Ectodermal cell (in vitro differentiated cells): ENCODE data around the gene SERGEF.
A peak's percentile ranks its signal among the peaks of the same experiment; 100 is the strongest.

Experiments used
- H3K27ac ChIP-seq: 2 replicates; pipeline ENCODE4 v1.7.0; 2013; ENCODE audit warnings: mild to moderate bottlenecking, low read depth, low read length; ENCODE audit not compliant: insufficient read depth, poor library complexity, severe bottlenecking
- H3K27me3 ChIP-seq: 2 replicates; pipeline ENCODE4 v1.7.0; 2013; ENCODE audit warnings: mild to moderate bottlenecking, low read length; ENCODE audit not compliant: insufficient read depth, control insufficient read depth, poor library complexity, severe bottlenecking
- H3K36me3 ChIP-seq: one replicate; pipeline ENCODE4 v1.7.0; 2013; ENCODE audit warnings: low read length; ENCODE audit not compliant: control insufficient read depth, insufficient read depth
- H3K4me1 ChIP-seq: one replicate; pipeline ENCODE4 v1.7.0; 2013; ENCODE audit warnings: low read length; ENCODE audit not compliant: control insufficient read depth, insufficient read depth
- H3K4me3 ChIP-seq: 2 replicates; pipeline ENCODE4 v1.7.0; 2013; ENCODE audit warnings: low read depth, low read length, control low read depth; ENCODE audit not compliant: insufficient read depth
- H3K9me3 ChIP-seq: 2 replicates; pipeline ENCODE4 v1.7.0; 2013; ENCODE audit warnings: mild to moderate bottlenecking, low read length, moderate library complexity; ENCODE audit not compliant: control insufficient read depth
- WGBS, 2 experiments: methylation state at CpG; one replicate each; pipeline ENCODE4 v1.1.7; 2013; ENCODE audit warnings: missing lambda C conversion rate in 2 of 2; 5-methylcytosine and 5-hydroxymethylcytosine counted together

SERGEF gene

DNA sequence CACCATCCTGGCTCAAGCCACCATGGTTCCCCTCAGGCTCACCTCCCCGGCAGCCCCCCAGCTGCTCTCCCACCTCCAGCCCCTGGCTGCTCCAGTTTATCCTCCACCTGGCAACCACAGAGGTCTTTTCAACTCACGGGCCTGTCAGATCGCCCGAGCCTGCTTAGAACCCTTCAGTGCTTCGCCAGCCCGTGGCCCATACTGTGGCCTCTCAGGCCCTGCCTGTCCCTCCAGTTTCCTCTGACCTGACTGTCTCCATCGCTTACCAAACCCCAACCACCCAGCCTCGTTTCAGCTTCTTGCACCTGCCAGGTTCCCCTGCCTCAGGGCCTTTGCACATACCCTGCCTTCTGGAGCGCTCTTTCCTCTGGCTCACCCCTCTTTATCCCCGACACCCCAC lies 271.4 kb downstream of the SERGEF start:
- no peak overlapping the region for H3K4me3 ChIP-seq
- no peaks in the 10 kb centered on the region for H3K9me3 ChIP-seq
- no peaks in the 10 kb centered on the region for H3K36me3 ChIP-seq
- WGBS, 2 experiments: 92 to 95% methylated on average over 10 of the region's 10 CpGs
- no peak overlapping the region for H3K27ac ChIP-seq
- H3K27me3 ChIP-seq: peaks cover 26% of the 10 kb centered on the region
- peaks cover 26% of the 10 kb centered on the region for H3K4me1 ChIP-seq

DNA sequence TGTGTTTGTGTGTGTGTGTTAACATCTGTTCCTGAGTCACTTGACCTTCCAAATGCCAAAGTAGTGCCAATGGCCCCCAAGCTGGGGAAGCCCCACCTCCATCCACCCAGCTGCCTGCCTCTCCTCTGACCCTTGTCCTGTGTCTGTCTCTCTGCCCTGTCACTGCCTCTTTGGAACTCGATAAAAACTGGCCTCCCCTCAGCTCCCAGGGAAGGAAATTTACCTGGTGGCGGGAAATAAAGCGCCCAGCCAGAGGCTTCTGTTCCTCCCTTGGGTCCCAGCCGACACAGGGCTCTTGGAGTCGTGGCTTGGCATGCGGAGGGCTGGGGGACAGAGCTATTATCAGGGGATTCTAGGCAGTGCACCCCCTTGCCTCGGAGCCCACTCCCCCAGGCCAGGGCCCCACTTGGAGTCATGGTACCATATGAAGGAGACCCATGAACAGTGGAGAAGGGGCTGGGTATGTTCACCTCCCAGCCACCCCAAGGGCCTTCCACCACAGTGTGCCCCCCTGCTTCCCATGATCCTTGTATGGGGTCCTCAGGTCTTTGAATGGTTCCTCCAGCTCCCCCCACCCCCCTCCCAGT lies 272.1 kb downstream of the SERGEF start:
- no peaks in the 10 kb centered on the region for H3K36me3 ChIP-seq
- WGBS, 2 experiments: 84 to 86% methylated on average over 7 of the region's 7 CpGs
- H3K9me3 ChIP-seq: no peaks in the 10 kb centered on the region
- peaks cover 34% of the 10 kb centered on the region for H3K27me3 ChIP-seq
- H3K4me1 ChIP-seq: peaks cover 26% of the 10 kb centered on the region
- no peak overlapping the region for H3K27ac ChIP-seq
- no peak overlapping the region for H3K4me3 ChIP-seq

DNA sequence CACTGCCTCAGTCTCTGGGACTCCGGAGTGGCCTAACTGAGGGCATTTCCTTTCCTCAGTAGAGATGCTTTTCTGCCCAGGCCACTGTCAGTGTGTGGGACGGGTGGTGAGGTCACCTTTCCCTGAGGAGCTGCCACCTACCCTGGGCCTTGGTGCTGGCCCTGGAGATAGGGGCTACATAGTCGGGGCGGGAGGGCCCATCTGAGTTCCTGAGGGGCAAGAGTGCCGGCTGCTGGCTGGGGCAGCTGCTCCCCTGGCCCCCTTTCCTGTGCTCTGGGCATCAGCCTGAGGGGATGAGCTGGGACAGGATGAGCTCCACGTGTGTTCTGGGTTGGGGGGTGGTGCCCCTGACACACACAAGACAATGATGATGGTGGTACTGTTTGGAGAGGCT lies 272.9 kb downstream of the SERGEF start:
- no peak overlapping the region for H3K4me3 ChIP-seq
- no peak overlapping the region for H3K27ac ChIP-seq
- H3K4me1 ChIP-seq: peaks cover 26% of the 10 kb centered on the region
- H3K36me3 ChIP-seq: no peaks in the 10 kb centered on the region
- H3K9me3 ChIP-seq: no peaks in the 10 kb centered on the region
- 78 to 83% methylated on average over 6 of the region's 6 CpGs for WGBS, 2 experiments
- H3K27me3 ChIP-seq: peaks cover 42% of the 10 kb centered on the region

DNA sequence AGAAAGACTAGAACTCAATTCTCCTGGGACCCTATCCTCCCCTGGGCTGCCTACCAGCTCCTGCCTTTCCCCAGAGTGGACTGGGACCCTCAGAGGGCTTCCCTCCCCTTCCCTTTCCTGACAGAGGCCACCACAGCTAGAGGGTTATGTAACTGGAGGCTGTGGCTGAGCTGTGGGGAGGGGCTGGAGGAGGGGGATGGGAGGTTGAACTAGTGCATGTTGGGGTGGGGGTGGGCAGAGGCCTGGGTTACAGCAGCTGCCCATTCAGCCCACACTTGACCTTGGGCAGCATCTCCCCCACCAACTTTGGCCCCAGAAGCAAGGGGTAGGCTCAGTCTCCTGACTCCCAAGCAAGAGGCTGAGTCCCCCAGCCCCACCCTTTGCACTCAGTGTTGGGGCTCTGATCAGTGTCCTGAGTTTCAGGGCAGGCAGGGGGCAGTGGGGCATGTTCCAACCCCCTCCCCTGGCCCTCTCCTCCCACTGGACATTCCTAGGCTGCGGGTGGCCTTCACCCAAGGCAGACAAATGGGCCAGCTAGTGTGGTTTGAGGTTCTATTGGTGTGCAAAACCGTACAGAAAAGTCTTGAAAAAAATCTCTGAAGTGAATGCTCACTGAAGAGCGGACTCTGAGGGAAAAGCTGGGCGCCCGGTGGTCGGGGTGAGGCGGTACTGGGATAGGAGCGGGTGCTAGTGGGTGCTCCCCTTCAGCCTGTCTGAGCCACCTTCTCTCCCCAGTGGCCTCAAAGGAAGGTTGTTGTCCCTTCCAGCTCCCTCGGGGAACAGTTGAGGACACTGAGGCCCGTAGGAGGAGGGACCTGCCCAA lies 274.5 kb downstream of the SERGEF start:
- WGBS, 2 experiments: 58% methylated on average over 10 of the region's 10 CpGs
- H3K4me3 ChIP-seq: peak overlapping the region; percentile 4

More for the DNA sequence above, 274.5 kb downstream of the SERGEF start:
- Histone ChIP-seq H3K36me3 (no peaks in the 10 kb centered on the region), H3K27ac (no peak overlapping the region), H3K27me3 (peaks cover 52% of the 10 kb centered on the region), H3K4me1 (peaks cover 26% of the 10 kb centered on the region), H3K9me3 (no peaks in the 10 kb centered on the region)
